SK-N-SH treated with all-trans-retinoic acid at 6 μM for 48 hours (cell line): Measurements from ENCODE around the gene IFI6.

Experiments
- ATAC-seq: fragments of 200-7000 bp; cut with Tn5 transposase; 3 replicates; pipeline ENCODE4 v1.9.1; 2020; ENCODE audit warnings: mild to moderate bottlenecking, moderate library complexity
- ARNTL ChIP-seq: fragments of 450-650 bp; formaldehyde crosslinking; IDR thresholded peaks from 2 replicates; pipeline ENCODE4 v1.5.0; 2020; ENCODE audit warnings: low read depth, mild to moderate bottlenecking, moderate library complexity, borderline replicate concordance
- BACH2 ChIP-seq: fragments of 250-450 bp; sonication (Bioruptor Pico); IDR thresholded peaks from 2 replicates; pipeline ENCODE4 v1.9.0; 2021; ENCODE audit warnings: mild to moderate bottlenecking, borderline replicate concordance
- CSRNP3 ChIP-seq: fragments of 250-450 bp; sonication (Bioruptor Pico); IDR thresholded peaks from 2 replicates; pipeline ENCODE4 v1.5.1; 2021; ENCODE audit warnings: mild to moderate bottlenecking, moderate library complexity
- ESRRG ChIP-seq: fragments of 250-450 bp; sonication (Bioruptor Pico); IDR thresholded peaks from 2 replicates; pipeline ENCODE4 v1.6.1; 2021; ENCODE audit warnings: mild to moderate bottlenecking
- GLIS3 ChIP-seq: fragments of 250-450 bp; sonication (Bioruptor Pico); IDR thresholded peaks from 2 replicates; pipeline ENCODE4 v1.5.0; 2020; ENCODE audit warnings: mild to moderate bottlenecking, moderate library complexity
- OSR1 ChIP-seq: fragments of 250-450 bp; sonication (Bioruptor Pico); IDR thresholded peaks from 2 replicates; pipeline ENCODE4 v1.8.0; 2022; ENCODE audit warnings: moderate library complexity, mild to moderate bottlenecking, inconsistent platforms
- PATZ1 ChIP-seq: fragments of 250-450 bp; sonication (Bioruptor Pico); IDR thresholded peaks from 2 replicates; pipeline ENCODE4 v1.8.0; 2020; ENCODE audit warnings: mild to moderate bottlenecking, moderate library complexity, borderline replicate concordance
- POU6F1 ChIP-seq: fragments of 250-450 bp; sonication (Bioruptor Pico); IDR thresholded peaks from 2 replicates; pipeline ENCODE4 v1.8.0; 2021; ENCODE audit warnings: low read depth, mild to moderate bottlenecking, moderate library complexity, borderline replicate concordance
- PPARA ChIP-seq: fragments of 250-450 bp; sonication (Bioruptor Pico); IDR thresholded peaks from 2 replicates; pipeline ENCODE4 v1.5.0; 2020; ENCODE audit warnings: mild to moderate bottlenecking, borderline replicate concordance
- RARB ChIP-seq: fragments of 250-450 bp; sonication (Bioruptor Pico); IDR thresholded peaks from 2 replicates; pipeline ENCODE4 v1.8.0; 2021; ENCODE audit warnings: mild to moderate bottlenecking, moderate library complexity
- TCF4 ChIP-seq: fragments of 250-450 bp; sonication (Bioruptor Pico); IDR thresholded peaks from 2 replicates; pipeline ENCODE4 v1.8.0; 2021; ENCODE audit warnings: mild to moderate bottlenecking, moderate library complexity, borderline replicate concordance
- TOX ChIP-seq: fragments of 250-450 bp; sonication (Bioruptor Pico); IDR thresholded peaks from 2 replicates; pipeline ENCODE4 v1.8.0; 2021; ENCODE audit warnings: mild to moderate bottlenecking, moderate library complexity, borderline replicate concordance
- TSHZ2 ChIP-seq: fragments of 250-450 bp; sonication (Bioruptor Pico); IDR thresholded peaks from 2 replicates; pipeline ENCODE4 v1.5.0; 2020; ENCODE audit warnings: mild to moderate bottlenecking, moderate library complexity
- ZC3H10 ChIP-seq: fragments of 250-450 bp; sonication (Bioruptor Pico); IDR thresholded peaks from 2 replicates; pipeline ENCODE4 v1.5.1; 2021; ENCODE audit warnings: mild to moderate bottlenecking, moderate library complexity
- ZFP3 ChIP-seq: fragments of 250-450 bp; sonication (Bioruptor Pico); IDR thresholded peaks from 2 replicates; pipeline ENCODE4 v1.5.0; 2020; ENCODE audit warnings: mild to moderate bottlenecking, moderate library complexity
- ZFP30 ChIP-seq: fragments of 450-650 bp; formaldehyde crosslinking; IDR thresholded peaks from 2 replicates; pipeline ENCODE4 v1.5.0; 2022; ENCODE audit warnings: mild to moderate bottlenecking, moderate library complexity
- ZNF565 ChIP-seq: fragments of 450-650 bp; formaldehyde crosslinking; conservative IDR thresholded peaks from 2 replicates; pipeline ENCODE4 v1.5.0; 2020; ENCODE audit warnings: low read depth, mild to moderate bottlenecking, moderate library complexity
- ZNF70 ChIP-seq: fragments of 450-650 bp; formaldehyde crosslinking; IDR thresholded peaks from 2 replicates; pipeline ENCODE4 v1.5.0; 2020; ENCODE audit warnings: mild to moderate bottlenecking, moderate library complexity
- ZNF8 ChIP-seq: fragments of 450-650 bp; formaldehyde crosslinking; IDR thresholded peaks from 2 replicates; pipeline ENCODE4 v1.5.0; 2020; ENCODE audit warnings: mild to moderate bottlenecking, moderate library complexity

The IFI6 gene

GRCh38 chr1:27668808-27669723, 2.9 kb downstream of the IFI6 start:
- ATAC-seq, result peak; percentile 32
- TF ChIP-seq ZNF70 (CRISPR knock-in tag) (no peak), ZFP3 (CRISPR knock-in tag) (no peak), TSHZ2 (CRISPR knock-in tag) (no peak), CSRNP3 (no peak), BACH2 (CRISPR knock-in tag) (no peak), ESRRG (CRISPR knock-in tag) (no peak), ZFP30 (no peak), POU6F1 (CRISPR knock-in tag) (no peak), OSR1 (CRISPR knock-in tag) (no peak), ZNF565 (CRISPR knock-in tag) (no peak), TCF4 (CRISPR knock-in tag) (no peak), ARNTL (no peak), RARB (CRISPR knock-in tag) (no peak)

GRCh38 chr1:27668121-27668807, 3.7 kb downstream of the IFI6 start:
- no peak for ATAC-seq
- TF ChIP-seq TOX (CRISPR knock-in tag), result no peak
- no peak for TF ChIP-seq ESRRG (CRISPR knock-in tag)
- no peak for TF ChIP-seq GLIS3
- TF ChIP-seq ZNF565 (CRISPR knock-in tag), result no peak
- no peak for TF ChIP-seq RARB (CRISPR knock-in tag)
- TF ChIP-seq ARNTL, result no peak
- TF ChIP-seq OSR1 (CRISPR knock-in tag), result no peak
- TF ChIP-seq BACH2 (CRISPR knock-in tag), result no peak
- TF ChIP-seq TSHZ2 (CRISPR knock-in tag), result no peak
- no peak for TF ChIP-seq ZC3H10
- no peak for TF ChIP-seq PPARA (CRISPR knock-in tag)
- no peak for TF ChIP-seq PATZ1 (CRISPR knock-in tag)
- no peak for TF ChIP-seq ZNF8 (CRISPR knock-in tag)
- TF ChIP-seq ZFP30, result no peak
- TF ChIP-seq TCF4 (CRISPR knock-in tag), result no peak
